H1 (cell line): ENCODE data around the gene SF3B6. TPM values are rescaled to one million over a fixed set of nuclear protein-coding genes. Genes with fewer than 3 reads are reported as not detected.

Source experiments
- BCL11A ChIP-seq, 2 experiments: IDR thresholded peaks; one replicate each; pipeline ENCODE4 v1.6.1; 2011; ENCODE audit warnings: low read depth in 2 of 2, low read length in 2 of 2, mild to moderate bottlenecking in 2 of 2
- CEBPB ChIP-seq: IDR thresholded peaks from 2 replicates; pipeline ENCODE4 v1.6.1; 2012; ENCODE audit warnings: low read depth, low read length
- CREB1 ChIP-seq: IDR thresholded peaks from 2 replicates; pipeline ENCODE4 v1.6.1; 2012; ENCODE audit warnings: inconsistent platforms
- EGR1 ChIP-seq: IDR thresholded peaks from 2 replicates; pipeline ENCODE4 v1.6.1; 2011; ENCODE audit warnings: low read depth, low read length, borderline replicate concordance
- EP300 ChIP-seq, 2 experiments: IDR thresholded peaks; 1 replicate in 1 of 2; 2 replicates in 1 of 2; pipeline ENCODE4 v1.6.1; 2011 to 2012; ENCODE audit warnings: low read depth in 2 of 2, low read length in 2 of 2, mild to moderate bottlenecking in 2 of 2, borderline replicate concordance in 1 of 2, inconsistent platforms in 1 of 2, moderate library complexity in 1 of 2
- EZH2 ChIP-seq: fragments of 200-600 bp; sonication (generic); IDR thresholded peaks from 2 replicates; pipeline ENCODE4 v1.7.1; 2012; ENCODE audit warnings: low read depth, mild to moderate bottlenecking, moderate library complexity, low read length, inconsistent platforms; ENCODE audit not compliant: severe bottlenecking
- GTF2F1 ChIP-seq: IDR thresholded peaks from 2 replicates; pipeline ENCODE4 v1.6.1; 2012; ENCODE audit warnings: low read depth, low read length, improper control_type of control experiment, borderline replicate concordance
- HDAC2 ChIP-seq, 2 experiments: fragments of 300-600 bp in 1 of 2; sonication (generic) in 1 of 2; IDR thresholded peaks; 2 replicates each; pipeline ENCODE4 v1.6.1; 2011 to 2012; ENCODE audit warnings: low read depth in 2 of 2, low read length in 2 of 2, mild to moderate bottlenecking in 2 of 2, moderate library complexity in 2 of 2, borderline replicate concordance in 1 of 2, inconsistent platforms in 1 of 2
- HDAC6 ChIP-seq: IDR thresholded peaks from one replicate; pipeline ENCODE4 v1.7.1; 2012; ENCODE audit warnings: low read depth, mild to moderate bottlenecking, inconsistent platforms, low read length, moderate library complexity
- JUND ChIP-seq: IDR thresholded peaks from 2 replicates; pipeline ENCODE4 v1.6.1; 2011; ENCODE audit warnings: mild to moderate bottlenecking, improper control_type of control experiment, low read length
- KDM5A ChIP-seq: fragments of 200-600 bp; IDR thresholded peaks from 2 replicates; pipeline ENCODE4 v1.7.1; 2012; ENCODE audit warnings: mild to moderate bottlenecking, low read length, inconsistent platforms, mixed read lengths
- NRF1 ChIP-seq: IDR thresholded peaks from 2 replicates; pipeline ENCODE4 v1.6.1; 2011; ENCODE audit warnings: mild to moderate bottlenecking, low read depth, low read length, improper control_type of control experiment
- POLR2A ChIP-seq, 2 experiments: IDR thresholded peaks; 1 replicate in 1 of 2; 2 replicates in 1 of 2; pipeline ENCODE4 v1.6.1; 2011; ENCODE audit warnings: low read depth in 2 of 2, low read length in 2 of 2, mild to moderate bottlenecking in 2 of 2; ENCODE audit errors: control extremely low read depth in 1 of 2
- POU5F1 ChIP-seq: IDR thresholded peaks from 2 replicates; pipeline ENCODE4 v1.6.1; 2011; ENCODE audit warnings: low read depth, mild to moderate bottlenecking, low read length, moderate library complexity
- RAD21 ChIP-seq, 2 experiments: IDR thresholded peaks in 1 of 2; conservative IDR thresholded peaks in 1 of 2; 2 replicates each; pipeline ENCODE4 v1.6.1; 2011; ENCODE audit warnings: low read depth in 2 of 2, low read length in 2 of 2, improper control_type of control experiment in 1 of 2, inconsistent platforms in 1 of 2, mild to moderate bottlenecking in 1 of 2, moderate library complexity in 1 of 2
- RBBP5 ChIP-seq: IDR thresholded peaks from 2 replicates; pipeline ENCODE4 v1.7.1; 2012; ENCODE audit warnings: low read depth, mild to moderate bottlenecking, inconsistent platforms, low read length, moderate library complexity, borderline replicate concordance
- RNF2 ChIP-seq: fragments of 200-900, 300-1000 bp; sonication (generic); IDR thresholded peaks from 2 replicates; pipeline ENCODE4 v1.7.1; 2016; ENCODE audit warnings: borderline replicate concordance, low read depth, mild to moderate bottlenecking, antibody characterized with exemption, low read length; ENCODE audit not compliant: poor library complexity, severe bottlenecking; ENCODE audit errors: missing control alignments
- SAP30 ChIP-seq: fragments of 300-600 bp; sonication (generic); IDR thresholded peaks from 2 replicates; pipeline ENCODE4 v1.7.1; 2012; ENCODE audit warnings: low read length, moderate library complexity, mild to moderate bottlenecking, inconsistent platforms; ENCODE audit not compliant: insufficient read depth, insufficient replicate concordance
- SIX5 ChIP-seq: IDR thresholded peaks from 2 replicates; pipeline ENCODE4 v1.6.1; 2011; ENCODE audit warnings: mild to moderate bottlenecking, low read depth, low read length
- TBP ChIP-seq: IDR thresholded peaks from 2 replicates; pipeline ENCODE4 v1.6.1; 2011; ENCODE audit warnings: low read depth, low read length, improper control_type of control experiment
- ZNF274 ChIP-seq: IDR thresholded peaks from 2 replicates; pipeline ENCODE4 v1.7.0; 2012; ENCODE audit warnings: low read length, borderline replicate concordance; ENCODE audit errors: extremely low read depth
- polyA plus RNA-seq, 7 experiments: library from polyadenylated mRNA; depleted of rRNA in 3 of 7; stranded (reverse) in 5 of 7; unstranded in 2 of 7; fragments of >200 nt in 5 of 7; fragments of 200-250 nt in 2 of 7; gene quantifications; 1 replicate in 5 of 7; 2 replicates in 1 of 7; 4 replicates in 1 of 7; pipeline versions ENCODE4 v1.2.1 to v1.2.3, GENCODE V29; 2011 to 2013; ENCODE audit warnings: missing spikeins in 2 of 7, mixed read lengths in 2 of 7
- total RNA-seq: library from RNA; stranded (reverse); fragmentation: NEBNext Ultra II Directional; extraction: Animal tissue kit (Norgen Biotek cat#: 25700); gene quantifications from 2 replicates; pipeline ENCODE4 v1.2.1, GENCODE V29; 2021
- TF ChIP-seq, protein P1 (sequence below): IDR thresholded peaks from 2 replicates; pipeline ENCODE4 v1.6.1; 2012; ENCODE audit warnings: inconsistent platforms

Gene SF3B6
- total and polyA plus RNA-seq, 2 of the 8 experiments (the other 6 are each of a cell fraction or from before 2014, with no cell fraction given): 126 to 155 TPM

GRCh38 chr2:24075915-24076848, at the start of gene SF3B6 (continued):
- TF ChIP-seq ZNF274 (no peak), HDAC2 (IDR thresholded peaks at IDR 0.05; ENCODE audit: borderline replicate concordance in 1 of 2, low read depth in 2 of 2, low read length in 2 of 2) (peak; percentile 16 to 85; a peak in 1 of 4 replicates), RNF2 (no peak), RBBP5 (no peak; the same call in none of the 2 replicates), TBP (peak; percentile 86), JUND (peak; percentile 82), KDM5A (peak; percentile 63; the same call in 1 of the 2 replicates), EZH2 (no peak), GTF2F1 (peak; percentile 70; the same call in 1 of the 2 replicates), CEBPB (no peak), POU5F1 (no peak), CREB1 (peak; percentile 97), EGR1 (0 out of 2 replicates have a peak, but pooled peaks have one; percentile 58), RAD21 (IDR thresholded peaks at IDR 0.05 in 1 of 2, conservative IDR thresholded peaks at IDR 0.05 in 1 of 2; ENCODE audit: low read depth in 2 of 2, low read length in 2 of 2) (peak in 1 of 2 experiments; percentile 17; a peak in 2 of 4 replicates), EP300 (IDR thresholded peaks at IDR 0.05; ENCODE audit: borderline replicate concordance in 1 of 2, low read depth in 2 of 2, low read length in 2 of 2) (peak in 1 of 2 experiments; percentile 85; a peak in 1 of 3 replicates), NRF1 (no peak), POLR2A (IDR thresholded peaks at IDR 0.05; ENCODE audit: control extremely low read depth in 1 of 2, low read depth in 2 of 2, low read length in 2 of 2) (peak in 1 of 2 experiments; percentile 89; a peak in 2 of 3 replicates), SAP30 (peak; percentile 83), BCL11A (IDR thresholded peaks at IDR 0.05; ENCODE audit: low read depth in 2 of 2, low read length in 2 of 2) (no peak), HDAC6 (no peak), SIX5 (peak; percentile 48)
- TF ChIP-seq, protein P1, sequence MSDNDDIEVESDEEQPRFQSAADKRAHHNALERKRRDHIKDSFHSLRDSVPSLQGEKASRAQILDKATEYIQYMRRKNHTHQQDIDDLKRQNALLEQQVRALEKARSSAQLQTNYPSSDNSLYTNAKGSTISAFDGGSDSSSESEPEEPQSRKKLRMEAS: peak; percentile 76
